HG03432 (cell line): ENCODE data around the gene TSPAN2.

Experiments used
- ATAC-seq: cut with Tn5 transposase; IDR thresholded peaks from one replicate; pipeline ENCODE4 v1.9.1; 2021; ENCODE audit warnings: mild to moderate bottlenecking, moderate library complexity; ENCODE audit not compliant: unreplicated experiment

Gene TSPAN2

DNA sequence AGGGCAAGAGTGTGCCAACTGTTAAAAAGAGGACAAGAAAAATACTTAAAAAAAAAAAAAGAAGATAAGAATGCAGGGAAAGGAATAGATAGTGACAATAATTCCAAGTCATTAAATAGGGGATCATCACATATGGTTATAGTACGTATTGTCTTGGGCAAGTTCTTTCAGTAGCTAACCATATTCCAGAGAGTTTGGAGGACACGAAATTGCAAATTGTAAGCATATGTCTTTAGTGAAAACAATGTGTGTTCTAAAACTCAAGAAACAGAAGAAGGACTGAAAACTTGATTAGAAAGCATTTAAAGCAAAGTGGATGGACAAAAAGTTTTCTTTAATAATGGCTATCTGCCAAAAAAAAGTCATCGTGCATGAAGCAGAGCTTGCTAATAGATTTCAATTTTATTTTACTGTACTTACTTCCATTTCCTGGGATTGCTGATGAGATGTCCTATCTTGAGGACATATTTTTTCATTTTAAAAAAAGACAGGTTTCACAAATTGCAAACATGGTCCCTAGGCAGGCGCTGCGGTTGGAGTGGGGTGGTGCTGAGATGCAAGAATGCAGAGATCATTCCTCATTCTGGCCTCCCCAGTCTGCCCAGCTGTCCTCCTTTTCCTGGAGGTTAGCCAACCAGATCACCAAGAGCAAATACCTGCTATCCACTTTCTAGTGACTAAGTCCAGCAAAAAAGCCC lies 11.9 kb downstream of the TSPAN2 start:
- no peak for ATAC-seq

DNA sequence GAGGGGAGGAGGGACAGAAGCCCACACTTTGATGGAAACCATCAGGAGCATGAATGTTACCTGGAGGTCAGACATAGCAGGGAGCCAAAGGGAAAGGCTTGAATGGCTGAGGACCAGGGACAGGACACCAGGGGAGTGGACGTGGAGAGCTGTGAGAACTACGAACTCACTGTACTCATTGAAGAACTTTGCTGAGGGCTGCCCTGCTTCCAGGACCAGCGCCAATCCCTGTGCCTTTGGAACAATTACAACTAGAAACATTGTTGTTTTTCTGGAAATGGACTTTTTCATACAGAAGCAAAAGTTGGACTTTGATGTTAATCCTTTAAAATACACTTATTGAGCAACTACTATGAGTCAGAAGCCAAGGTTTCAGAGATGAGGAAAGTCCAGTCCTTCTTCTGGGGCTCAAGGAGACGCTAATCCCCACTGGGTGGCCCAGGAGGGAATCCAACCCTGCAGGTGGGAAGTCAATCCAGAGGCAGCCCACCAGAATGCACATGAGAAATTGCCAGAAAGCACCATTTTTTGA lies 12.9 kb downstream of the TSPAN2 start:
- ATAC-seq: no peak

DNA sequence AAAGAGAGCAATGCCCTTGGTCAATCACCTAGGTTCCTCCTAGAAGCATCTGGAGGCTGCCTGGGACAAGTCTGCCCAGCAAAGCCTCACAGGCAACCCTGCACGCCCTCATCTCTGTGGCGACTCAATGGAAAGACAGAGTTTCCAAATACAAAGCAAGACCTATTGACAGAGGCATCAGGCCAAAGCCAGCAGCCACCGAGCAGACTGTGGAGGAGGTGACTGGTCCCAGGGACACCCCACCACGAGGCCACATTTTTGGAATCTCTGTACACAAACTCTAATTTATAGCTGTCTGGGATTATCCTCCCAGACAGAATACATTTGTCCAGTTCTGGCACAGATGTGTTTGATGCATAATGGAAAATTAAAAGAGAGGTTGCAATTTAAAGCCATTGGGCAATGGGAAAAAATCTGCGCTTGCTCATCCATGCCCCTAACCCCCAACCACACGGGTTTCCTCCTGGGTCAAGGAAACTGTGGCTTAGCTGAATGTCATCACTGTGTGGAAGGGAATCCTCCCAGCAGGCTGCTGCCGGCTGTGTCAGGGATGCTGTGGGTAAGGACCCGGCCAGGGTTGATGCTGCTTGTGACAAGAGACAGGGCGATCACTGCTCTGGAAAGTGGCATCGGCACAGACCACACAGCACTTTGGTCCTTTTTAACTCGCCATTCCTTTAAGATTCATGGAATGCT lies 14.3 kb downstream of the TSPAN2 start:
- no peak for ATAC-seq

DNA sequence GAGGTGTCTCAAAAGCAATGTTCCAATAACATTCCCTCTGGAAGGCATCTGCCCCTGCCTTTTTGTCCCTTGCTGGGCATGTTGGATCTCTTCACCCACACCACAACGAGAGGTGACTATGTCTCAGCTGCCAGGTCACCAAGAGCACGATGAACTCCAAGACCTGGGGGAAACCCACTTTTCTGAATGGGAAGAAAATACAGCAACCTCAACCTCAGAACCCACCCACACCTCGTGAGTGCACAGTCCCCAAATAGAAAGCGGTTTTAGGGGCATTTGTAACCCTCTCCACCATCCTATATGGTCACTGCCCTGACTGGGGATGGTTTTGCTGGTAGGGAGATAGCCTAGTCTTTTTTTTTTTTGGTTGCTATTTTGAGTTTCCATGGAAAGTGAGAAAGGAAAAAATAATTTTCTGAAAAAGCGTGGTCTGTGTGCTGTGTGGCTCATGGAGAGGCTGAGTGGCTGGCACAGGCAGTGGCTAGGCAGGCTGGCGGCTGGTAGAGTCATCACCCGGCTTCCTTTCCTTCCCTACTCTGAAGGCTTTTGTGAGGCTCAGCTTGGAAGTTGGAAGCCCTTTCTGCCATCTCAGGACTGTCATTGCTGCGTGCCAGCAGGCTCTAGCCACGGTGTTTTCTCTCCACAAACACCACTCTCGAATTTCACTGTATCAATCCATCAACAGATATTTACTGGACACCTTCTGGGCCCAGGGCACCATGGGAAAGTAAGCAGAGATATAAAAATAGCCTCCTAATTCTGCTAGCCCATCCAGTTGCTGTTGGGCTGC lies 15.8 kb downstream of the TSPAN2 start:
- ATAC-seq: peak; percentile 55

DNA sequence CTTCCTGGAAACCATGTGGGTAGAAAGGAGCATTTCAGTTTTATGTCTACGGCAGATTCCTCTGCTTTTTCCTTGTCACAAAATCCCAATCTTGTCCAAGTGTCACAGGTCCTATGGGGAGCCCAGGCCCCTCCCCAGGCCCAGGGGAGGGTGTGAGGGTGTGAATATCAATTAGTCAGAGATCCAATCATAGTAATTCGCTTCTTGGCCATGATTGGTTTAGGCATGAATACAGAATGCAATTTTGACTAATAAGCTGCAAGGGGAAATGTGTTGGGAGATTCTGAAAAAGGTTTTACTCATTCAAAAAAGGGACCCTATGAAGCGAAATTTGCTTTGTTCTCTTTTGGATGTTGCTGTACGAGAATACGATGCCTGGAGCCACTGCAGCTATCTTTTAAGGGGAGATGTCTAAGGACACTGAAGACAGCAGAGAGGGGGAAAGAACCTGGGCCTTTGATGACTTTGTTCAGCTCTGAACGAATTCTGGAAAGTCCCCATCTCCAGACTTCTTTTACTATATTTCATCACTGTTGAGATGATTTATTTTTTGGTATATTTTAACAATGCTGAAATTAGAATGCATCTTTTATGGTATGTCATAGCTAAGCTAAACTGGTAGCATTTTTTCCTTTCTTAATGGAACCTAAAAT lies 18.2 kb downstream of the TSPAN2 start:
- no peak for ATAC-seq

DNA sequence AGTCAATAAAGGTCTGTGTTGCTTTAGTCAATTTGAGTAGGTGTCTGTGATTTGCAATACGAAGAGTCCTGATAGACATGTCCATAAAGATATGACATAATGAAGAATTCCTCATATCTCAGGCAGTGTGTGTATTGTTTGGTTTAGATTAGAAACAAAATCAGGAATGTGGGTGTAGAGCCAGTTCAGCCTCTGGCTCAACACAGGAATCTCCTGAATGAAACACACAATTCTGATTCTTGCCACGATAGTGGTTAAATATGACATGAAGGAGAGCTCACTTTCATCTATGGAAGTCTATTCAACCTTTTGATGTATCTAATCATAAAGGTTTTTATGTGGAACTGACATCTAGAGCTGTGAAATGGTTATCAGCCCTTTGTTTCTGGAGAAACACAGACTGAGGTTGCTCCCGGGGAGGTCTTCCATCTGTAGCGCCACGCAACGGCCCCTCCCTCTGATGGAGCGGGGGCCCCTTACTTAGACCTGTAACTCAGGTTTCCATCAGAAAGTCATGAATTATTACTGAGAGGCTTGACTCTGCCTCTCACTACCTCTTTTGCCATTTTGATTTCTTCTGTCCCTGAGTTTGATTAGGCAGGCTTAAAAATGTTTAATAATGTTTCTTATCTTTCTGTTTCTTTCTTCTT lies 19.5 kb downstream of the TSPAN2 start:
- ATAC-seq: no peak

DNA sequence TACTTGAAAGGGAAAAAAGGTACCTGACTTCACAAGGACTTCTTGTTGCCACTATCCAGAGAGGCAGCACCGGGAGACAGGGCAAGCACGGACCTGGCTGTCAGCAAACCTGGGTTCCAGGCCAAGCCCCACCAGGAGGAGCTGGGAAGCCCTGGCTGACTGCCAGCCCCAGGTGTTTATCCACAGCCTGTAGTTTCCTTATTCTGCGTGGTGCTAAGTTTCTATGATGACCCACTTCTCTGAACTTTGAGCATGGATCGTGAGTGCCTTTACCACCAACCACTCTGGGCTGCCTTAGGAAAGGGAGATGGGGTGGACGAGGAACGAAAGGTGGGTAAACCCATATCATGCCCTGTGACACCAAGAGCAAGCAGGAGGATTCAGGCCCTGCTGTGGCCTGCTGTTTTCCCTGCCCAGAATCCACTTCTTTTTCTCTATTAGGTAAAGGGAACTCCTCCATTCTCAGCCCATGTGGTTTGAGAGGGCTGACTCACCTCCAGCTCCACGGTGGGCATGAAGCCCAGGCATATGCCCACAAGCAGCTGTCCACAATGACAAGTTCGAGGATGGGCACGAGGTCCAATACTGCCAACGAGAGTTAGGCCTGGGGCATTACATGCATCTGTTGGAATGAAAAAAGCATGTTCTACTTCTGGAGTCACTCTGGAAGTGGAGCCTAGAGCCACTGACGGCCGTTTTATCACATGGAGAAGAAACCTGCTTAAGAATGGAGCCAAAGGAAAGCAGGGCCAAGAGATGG lies 20.3 kb downstream of the TSPAN2 start:
- no peak for ATAC-seq

DNA sequence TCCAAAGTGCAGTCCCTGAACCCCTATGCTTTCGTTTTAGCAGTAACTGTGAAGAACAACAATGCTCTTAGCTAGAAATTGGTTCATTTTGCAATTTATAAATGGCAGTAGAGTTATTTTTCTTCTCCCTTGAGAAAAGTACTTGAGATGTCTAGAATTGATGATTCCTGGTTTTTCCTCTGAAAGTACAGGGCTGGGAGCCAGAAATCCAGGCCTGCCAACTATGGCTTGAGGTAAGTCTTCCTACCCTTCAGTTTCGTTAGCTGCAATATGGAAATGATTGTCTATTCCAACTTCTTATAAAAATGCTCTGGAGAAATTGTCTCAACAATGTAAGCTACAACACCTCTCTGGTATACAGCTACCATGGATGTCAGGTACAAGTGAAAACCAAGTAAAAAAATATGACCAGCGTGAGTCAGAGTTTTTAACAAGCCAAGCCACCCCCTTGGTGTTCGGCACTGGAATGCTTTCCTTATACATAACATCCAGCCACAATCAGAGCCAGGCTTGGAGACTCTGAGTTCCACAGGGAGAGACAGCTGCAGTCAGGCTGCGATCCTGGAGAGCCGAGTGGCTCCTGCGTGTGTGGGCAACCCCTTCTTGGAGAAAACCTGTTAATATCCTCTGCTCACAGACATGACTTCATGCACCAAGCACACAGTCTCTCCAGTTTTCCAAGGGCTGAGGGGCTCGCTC lies 22.0 kb downstream of the TSPAN2 start:
- no peak for ATAC-seq

DNA sequence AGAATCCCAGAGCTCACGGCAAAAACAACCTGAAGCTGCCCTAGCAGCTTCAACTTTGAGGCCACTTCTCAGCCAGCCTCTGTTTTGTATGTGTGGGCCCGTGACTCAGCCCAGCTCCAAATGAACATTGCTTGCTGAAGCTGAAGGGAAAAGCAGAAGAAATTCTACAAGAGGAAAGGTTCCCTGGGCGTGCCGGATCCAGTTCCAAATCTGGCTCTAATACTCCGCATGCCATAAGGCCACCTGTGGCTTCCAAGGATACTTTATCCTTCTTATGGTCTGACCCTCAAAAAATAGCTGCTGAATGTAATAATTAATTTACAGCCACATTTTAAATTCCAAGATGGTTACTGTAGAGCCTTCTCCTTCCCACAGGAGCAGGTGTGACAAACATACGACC lies 24.3 kb downstream of the TSPAN2 start:
- no peak for ATAC-seq

DNA sequence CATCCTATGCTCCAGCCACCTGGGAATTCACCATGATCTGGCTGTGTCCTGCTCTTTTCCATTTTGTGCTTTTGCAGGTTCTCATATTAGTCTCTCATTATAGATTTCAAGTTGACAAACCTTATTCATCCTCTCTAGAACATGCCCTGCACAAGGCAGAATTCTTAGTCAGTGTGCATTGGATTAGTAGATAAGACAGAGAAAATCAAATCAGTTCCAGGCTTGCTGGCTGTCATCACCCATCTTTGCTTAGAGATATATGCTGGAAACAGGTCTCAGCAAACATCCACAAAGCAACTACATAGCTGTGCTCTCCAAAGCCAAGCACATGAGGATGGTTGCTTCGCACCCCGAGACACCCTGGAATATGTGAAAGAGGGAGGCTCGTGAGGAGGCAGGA lies 24.8 kb downstream of the TSPAN2 start:
- ATAC-seq: no peak

DNA sequence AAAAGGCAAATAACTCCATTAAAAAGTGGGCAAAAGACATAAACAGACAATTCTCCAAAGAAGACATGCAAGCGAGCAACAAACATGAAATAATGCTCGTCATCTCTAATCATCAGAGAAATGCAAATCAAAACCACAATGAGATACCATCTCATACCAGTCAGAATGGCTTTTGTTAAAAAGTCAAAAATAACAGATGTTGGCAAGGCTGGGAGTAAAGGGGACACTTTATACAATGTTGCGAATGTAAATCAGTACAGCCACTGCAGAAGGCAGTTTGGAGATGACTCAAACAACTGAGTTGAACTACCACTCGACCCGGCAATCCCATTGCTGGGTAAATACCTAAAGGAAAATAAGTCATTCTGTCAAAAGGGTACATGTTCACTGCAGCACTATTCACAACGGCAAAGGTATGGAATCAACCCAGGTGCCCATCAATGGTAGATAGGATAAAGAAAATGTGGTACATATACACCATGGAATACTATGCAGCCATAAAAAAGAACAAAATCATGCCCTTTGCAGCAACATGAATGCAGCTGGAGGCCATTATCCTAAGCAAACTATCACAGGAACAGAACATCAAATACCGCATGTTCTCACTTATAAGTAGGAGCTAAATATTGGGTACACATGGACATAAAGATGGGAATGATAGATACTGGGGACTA lies 25.9 kb downstream of the TSPAN2 start:
- peak; percentile 44 for ATAC-seq

DNA sequence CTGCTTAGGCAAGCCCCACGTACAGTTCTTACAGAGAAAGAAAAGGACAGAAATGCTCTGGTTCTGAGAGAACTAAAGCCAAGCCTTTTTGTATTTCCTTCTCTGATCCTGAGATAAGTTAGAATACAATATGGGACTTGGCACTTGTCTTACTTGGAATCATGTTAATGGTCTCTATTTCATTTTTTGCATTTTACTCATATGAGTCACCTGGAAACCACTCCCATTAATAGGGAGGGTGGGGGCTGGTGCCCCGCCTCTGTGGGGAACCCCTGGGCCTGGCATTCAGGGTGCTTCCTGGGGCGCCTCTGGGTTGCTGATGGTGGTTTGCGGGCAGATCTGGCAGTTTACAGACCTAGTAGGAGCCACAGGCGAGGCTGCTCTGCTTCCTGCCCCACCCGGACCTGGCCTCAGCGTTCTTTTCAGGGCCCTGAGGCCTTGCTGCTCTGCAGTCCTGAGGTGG lies 26.7 kb downstream of the TSPAN2 start:
- ATAC-seq: peak; percentile 92

DNA sequence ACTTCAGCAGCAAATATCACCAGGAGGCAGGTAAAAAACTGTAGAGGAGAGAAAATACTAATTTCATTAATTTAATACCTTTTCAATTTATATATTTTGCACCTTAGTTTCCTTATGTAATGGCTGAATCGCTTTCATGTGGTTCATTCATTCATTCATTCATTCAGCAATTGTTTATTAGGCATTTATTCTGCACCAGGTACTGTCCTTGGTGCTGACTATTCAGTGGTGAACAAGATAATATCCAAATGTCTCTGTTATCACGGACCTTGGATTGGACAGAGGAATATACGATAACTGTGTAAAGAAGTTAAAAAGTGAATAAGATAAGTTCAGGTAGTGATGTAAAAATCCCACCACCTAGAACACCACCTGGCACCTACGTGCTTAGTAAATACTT lies 28.8 kb downstream of the TSPAN2 start:
- ATAC-seq: no peak

DNA sequence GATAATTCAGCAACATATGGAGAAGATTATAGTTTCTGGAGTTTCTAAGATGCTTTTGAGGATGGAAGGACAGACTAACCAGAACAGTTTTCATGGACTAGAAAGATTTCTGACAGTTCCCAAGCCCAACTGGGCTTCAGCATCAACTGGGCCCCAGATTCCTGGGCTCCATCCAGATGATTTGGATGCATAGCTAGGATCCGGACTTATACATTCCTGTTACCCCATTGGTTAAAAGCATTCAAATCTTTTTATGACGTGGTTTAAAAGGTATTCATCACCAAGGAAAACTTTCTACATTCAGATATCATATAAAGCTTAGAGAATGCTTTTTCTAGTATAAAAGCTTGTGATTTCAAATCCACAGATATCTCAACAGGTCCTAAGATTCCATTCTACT lies 30.0 kb downstream of the TSPAN2 start:
- ATAC-seq: no peak

DNA sequence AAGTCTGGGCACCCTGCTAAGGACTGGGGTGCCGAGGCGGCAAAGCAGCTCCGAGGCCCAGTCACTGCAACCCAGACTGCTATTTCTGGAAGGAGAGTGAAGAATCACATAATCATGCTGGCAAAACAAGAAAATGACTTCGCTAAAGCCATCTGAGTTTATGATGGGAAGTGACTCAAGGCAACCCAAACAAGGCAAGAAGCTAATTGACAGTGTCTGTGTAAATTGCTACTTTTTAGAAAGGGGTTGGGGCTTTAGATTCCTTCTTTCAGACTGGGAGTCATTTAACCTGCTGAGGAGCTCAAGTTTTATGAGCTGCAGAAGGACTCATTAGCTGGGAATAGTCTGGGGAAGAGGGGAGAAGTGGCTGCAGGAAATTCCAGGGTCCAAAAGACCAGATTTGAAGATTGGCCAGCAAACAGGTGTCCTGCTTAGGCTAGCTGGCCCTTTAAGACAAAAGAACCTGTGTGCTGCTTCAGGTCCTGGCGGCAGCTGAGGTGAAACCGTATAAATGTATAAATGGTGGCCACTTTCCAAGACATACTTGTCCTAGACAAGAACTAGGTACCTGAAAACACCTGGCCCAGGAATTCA lies 31.5 kb downstream of the TSPAN2 start:
- no peak for ATAC-seq

DNA sequence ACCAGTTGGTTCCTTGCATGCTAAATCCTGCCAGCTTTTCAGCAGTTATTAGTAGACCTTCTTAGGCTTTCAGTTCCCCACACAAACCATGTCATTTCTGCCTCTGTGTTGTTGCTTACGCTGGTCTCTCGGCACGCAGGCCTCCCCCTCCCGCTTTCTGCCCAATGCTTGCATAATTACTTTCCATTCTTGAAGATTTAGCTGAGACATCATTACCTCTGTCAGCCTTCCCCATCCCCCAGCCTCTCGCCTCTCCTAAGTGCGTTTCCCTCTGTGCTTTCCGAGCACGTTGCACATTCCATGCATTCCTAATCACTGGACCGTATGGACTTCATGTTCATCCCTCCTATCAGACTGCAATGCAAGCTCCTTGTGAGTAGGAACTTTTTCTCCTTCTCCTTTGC lies 32.9 kb downstream of the TSPAN2 start:
- no peak for ATAC-seq

DNA sequence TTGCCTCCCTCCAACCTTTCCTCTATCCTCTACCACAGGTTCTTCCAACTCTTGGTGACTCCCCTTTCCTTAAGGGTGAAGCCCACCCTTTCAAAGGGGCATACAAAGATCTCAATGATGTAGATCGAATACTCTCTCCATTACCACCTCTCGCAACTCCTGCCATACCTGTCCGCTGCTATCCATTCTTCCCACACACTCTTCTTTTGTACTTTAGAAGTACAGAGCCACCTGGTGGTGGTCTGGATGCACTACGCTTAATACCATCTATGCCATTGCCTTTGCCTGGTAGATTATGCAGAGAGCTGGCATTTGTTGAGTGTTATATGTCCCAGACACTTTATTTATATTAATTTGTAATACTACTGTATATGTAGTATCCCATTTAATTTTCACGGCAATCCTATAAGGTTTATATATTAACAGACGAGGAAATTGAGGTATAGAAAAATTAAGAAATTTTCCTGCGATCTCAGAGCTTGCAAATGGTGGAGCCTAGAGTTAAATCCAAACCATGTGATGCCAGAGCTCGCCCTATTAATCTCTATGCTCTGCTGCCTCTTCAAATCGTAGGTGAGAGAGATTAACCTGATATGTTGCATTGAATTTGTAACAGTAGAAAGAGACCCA lies 36.7 kb downstream of the TSPAN2 start:
- peak; percentile 83 for ATAC-seq

DNA sequence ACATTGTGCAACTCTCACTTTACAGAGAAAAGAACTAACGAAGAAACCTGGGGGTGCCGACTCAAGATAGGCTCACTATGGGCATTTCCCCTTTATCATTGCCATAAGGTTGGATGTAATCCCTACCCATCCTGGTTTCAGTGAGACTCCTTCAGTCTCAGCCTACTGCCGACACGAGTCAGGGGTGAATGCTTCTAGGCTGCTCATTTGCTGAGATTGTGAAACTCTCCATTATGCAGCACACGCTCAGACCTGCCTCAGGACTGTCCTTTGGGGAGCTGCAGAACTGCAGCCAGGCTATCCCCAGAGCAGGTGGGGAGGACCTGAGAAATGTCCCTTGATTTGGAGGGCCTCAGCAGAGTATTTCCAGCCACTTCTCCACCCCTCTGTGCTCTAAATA lies 37.5 kb downstream of the TSPAN2 start:
- ATAC-seq: no peak
